Uterus (tissue), 4 donors: ENCODE results near the gene CPZ. TPM values are rescaled to one million over a fixed set of nuclear protein-coding genes. Genes with fewer than 3 reads are reported as not detected.
A peak's percentile ranks its signal among the peaks of the same experiment; 100 is the strongest.

Experiments used
- DNase-seq, 2 donors: peaks; one replicate each; pipeline ENCODE4 v3.0.0-alpha.2; 2019 to 2020
- H3K27ac ChIP-seq, 2 donors: fragments of 200-600 bp; sonication (generic); 1 replicate in 1 of 2; 2 replicates in 1 of 2; pipeline ENCODE4 v1.5.1; 2016 to 2018
- H3K27me3 ChIP-seq, 2 donors: fragments of 200-600 bp; sonication (generic); one replicate each; pipeline ENCODE4 v1.5.1; 2018 to 2019; ENCODE audit warnings: control low read depth in 1 of 2
- H3K36me3 ChIP-seq, 2 donors: fragments of 200-600 bp; sonication (generic); one replicate each; pipeline ENCODE4 v1.5.1; 2019; ENCODE audit warnings: control low read depth in 1 of 2
- H3K4me1 ChIP-seq, 2 donors: fragments of 200-600 bp; sonication (generic); one replicate each; pipeline ENCODE4 v1.5.1; 2018 to 2019; ENCODE audit warnings: control low read depth in 1 of 2
- H3K4me3 ChIP-seq, 2 donors: fragments of 200-600 bp; sonication (generic); 1 replicate in 1 of 2; 2 replicates in 1 of 2; pipeline ENCODE4 v1.5.1; 2018 to 2019; ENCODE audit warnings: mild to moderate bottlenecking in 1 of 2
- H3K9me3 ChIP-seq, 2 donors: fragments of 200-600 bp; sonication (generic); one replicate each; pipeline ENCODE4 v1.5.1; 2019; ENCODE audit warnings: control low read depth in 1 of 2
- CTCF ChIP-seq, 4 experiments: fragments of 200-600 bp in 2 of 4; fragments of 450-650 bp in 2 of 4; sonication (generic) in 2 of 4; IDR thresholded peaks; one replicate each; pipeline ENCODE4 v1.5.1; 2016 to 2019; ENCODE audit warnings: antibody characterized with exemption in 4 of 4, mild to moderate bottlenecking in 2 of 4, moderate library complexity in 1 of 4
- POLR2A ChIP-seq, 2 donors: fragments of 450-650 bp; IDR thresholded peaks; one replicate each; pipeline ENCODE4 v1.6.1; 2016; ENCODE audit warnings: antibody characterized with exemption in 2 of 2, mild to moderate bottlenecking in 1 of 2, moderate library complexity in 1 of 2
- intact Hi-C: fragments of 100-400 bp; cut with DNase I; formaldehyde crosslinking; loops from one replicate; pipeline ENCODE4 v1.15.1; 2023; ENCODE audit warnings: low total_unique reads
- total RNA-seq, 4 donors: library from RNA; depleted of rRNA in 3 of 4; stranded (reverse); fragments of >200 nt in 3 of 4; gene quantifications; one replicate each; pipeline versions ENCODE4 v1.1.0 to v1.2.4, GENCODE V29; 2014 to 2023
- donor health status: DM: yes; HTN: yes; CAD: no.

The CPZ gene
- total RNA-seq, 4 donors from 2014 or later, result 0.29 to 45.8 (median 5.4) TPM

- Histone ChIP-seq H3K27ac (no peak overlapping the region), H3K9me3 (no peaks in the 10 kb centered on the region), H3K27me3 (no peaks in the 10 kb centered on the region), H3K4me1 (no peaks in the 10 kb centered on the region), H3K36me3 (no peaks in the 10 kb centered on the region), H3K4me3 (no peak overlapping the region)
- intact Hi-C loops, result no loop called here
- TF ChIP-seq CTCF (IDR thresholded peaks at IDR 0.05), result no peak
- no peak for TF ChIP-seq POLR2A (IDR thresholded peaks at IDR 0.05)
- DNase-seq, result no peak
These were observed 50.2 kb downstream of the CPZ start for GRCh38 chr4:8642651-8643321.

GRCh38 chr4:8643441-8643840, 50.9 kb downstream of the CPZ start:
- H3K36me3 ChIP-seq, result no peaks in the 10 kb centered on the region
- no peak overlapping the region for H3K27ac ChIP-seq
- H3K27me3 ChIP-seq, result no peaks in the 10 kb centered on the region
- no peak for TF ChIP-seq CTCF (IDR thresholded peaks at IDR 0.05)
- TF ChIP-seq POLR2A (IDR thresholded peaks at IDR 0.05), result no peak
- no peak overlapping the region for H3K4me3 ChIP-seq
- intact Hi-C loops, result no loop called here
- no peaks in the 10 kb centered on the region for H3K4me1 ChIP-seq
- H3K9me3 ChIP-seq, result no peaks in the 10 kb centered on the region
- DNase-seq, result no peak

GRCh38 chr4:8643986-8644385, 51.4 kb downstream of the CPZ start:
- DNase-seq, result no peak
- Histone ChIP-seq H3K9me3 (no peaks in the 10 kb centered on the region), H3K36me3 (no peaks in the 10 kb centered on the region), H3K27ac (no peak overlapping the region), H3K4me1 (no peaks in the 10 kb centered on the region), H3K4me3 (no peak overlapping the region), H3K27me3 (no peaks in the 10 kb centered on the region)
- TF ChIP-seq CTCF (IDR thresholded peaks at IDR 0.05) (no peak), POLR2A (IDR thresholded peaks at IDR 0.05) (no peak)
- intact Hi-C loops, result no loop called here

GRCh38 chr4:8644461-8644891, 51.9 kb downstream of the CPZ start:
- Histone ChIP-seq H3K36me3 (no peaks in the 10 kb centered on the region), H3K27ac (no peak overlapping the region), H3K4me3 (no peak overlapping the region), H3K9me3 (no peaks in the 10 kb centered on the region), H3K27me3 (no peaks in the 10 kb centered on the region), H3K4me1 (no peaks in the 10 kb centered on the region)
- TF ChIP-seq POLR2A (IDR thresholded peaks at IDR 0.05) (no peak), CTCF (IDR thresholded peaks at IDR 0.05) (no peak)
- intact Hi-C loops, result no loop called here
- peak in 1 of 2 donors; percentile 4 for DNase-seq

GRCh38 chr4:8644966-8645752, 52.6 kb downstream of the CPZ start:
- Histone ChIP-seq H3K27ac (no peak overlapping the region), H3K4me3 (no peak overlapping the region), H3K4me1 (no peaks in the 10 kb centered on the region), H3K36me3 (no peaks in the 10 kb centered on the region), H3K9me3 (no peaks in the 10 kb centered on the region), H3K27me3 (no peaks in the 10 kb centered on the region)
- intact Hi-C loops, result no loop called here
- TF ChIP-seq CTCF (IDR thresholded peaks at IDR 0.05) (no peak), POLR2A (IDR thresholded peaks at IDR 0.05) (no peak)
- DNase-seq, result peak in 1 of 2 donors; percentile 3
